ENCODE data around the gene PATJ. TPM values are rescaled to one million over a fixed set of nuclear protein-coding genes. Genes with fewer than 3 reads are reported as not detected.

PATJ gene
- total RNA-seq, 1 experiment from 2014 or later: 57.9 TPM

DNA sequence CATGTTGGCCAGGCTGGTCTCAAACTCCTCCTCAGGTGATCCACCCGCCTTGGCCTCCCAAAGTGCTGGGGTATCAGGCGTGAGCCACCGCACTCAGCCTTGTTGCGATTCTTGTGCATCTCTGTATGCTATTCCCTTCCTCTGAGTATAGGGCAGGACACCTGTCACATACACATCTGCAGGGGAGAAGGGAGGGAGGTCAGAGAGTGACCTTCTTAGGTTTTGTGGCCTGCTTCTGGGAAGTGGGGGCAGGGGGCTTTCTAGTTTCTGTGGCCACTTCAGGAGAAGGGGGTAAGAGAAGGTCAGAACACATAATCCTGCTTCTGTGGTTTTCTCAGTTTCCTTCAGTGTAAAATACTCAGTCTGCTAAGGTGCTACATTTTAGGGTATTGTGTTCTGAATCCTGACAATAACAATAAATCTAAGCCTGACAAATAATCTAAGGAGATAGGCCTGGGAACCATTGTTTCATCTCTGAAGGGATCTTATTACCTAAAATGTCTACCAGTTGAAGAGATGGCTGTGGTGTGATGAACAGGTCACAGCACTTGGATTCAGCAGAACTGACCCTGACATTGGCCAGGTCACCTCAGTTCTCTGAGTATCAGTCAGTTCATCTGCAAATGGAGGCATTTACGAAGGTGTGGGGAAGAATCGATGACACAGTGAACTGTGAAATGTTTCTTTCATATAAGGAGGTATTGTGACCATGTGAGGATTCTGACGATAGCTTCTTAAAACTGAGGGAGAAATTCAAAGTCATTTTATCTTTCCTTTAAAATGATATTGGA, 239.8 kb downstream of the PATJ start:
- TF ChIP-seq SMAD4 (CRISPR knock-in tag; IDR thresholded peaks at IDR 0.05): no peak
- TF ChIP-seq PRRX2 (CRISPR knock-in tag; IDR thresholded peaks at IDR 0.05): no peak
- TF ChIP-seq HMGA2 (CRISPR knock-in tag; IDR thresholded peaks at IDR 0.05): no peak
- TF ChIP-seq, protein P1, sequence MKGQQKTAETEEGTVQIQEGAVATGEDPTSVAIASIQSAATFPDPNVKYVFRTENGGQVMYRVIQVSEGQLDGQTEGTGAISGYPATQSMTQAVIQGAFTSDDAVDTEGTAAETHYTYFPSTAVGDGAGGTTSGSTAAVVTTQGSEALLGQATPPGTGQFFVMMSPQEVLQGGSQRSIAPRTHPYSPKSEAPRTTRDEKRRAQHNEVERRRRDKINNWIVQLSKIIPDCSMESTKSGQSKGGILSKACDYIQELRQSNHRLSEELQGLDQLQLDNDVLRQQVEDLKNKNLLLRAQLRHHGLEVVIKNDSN (CRISPR knock-in tag; IDR thresholded peaks at IDR 0.05): no peak
- no peak for TF ChIP-seq ATF1 (CRISPR knock-in tag; IDR thresholded peaks at IDR 0.05)
- TF ChIP-seq, protein P2, sequence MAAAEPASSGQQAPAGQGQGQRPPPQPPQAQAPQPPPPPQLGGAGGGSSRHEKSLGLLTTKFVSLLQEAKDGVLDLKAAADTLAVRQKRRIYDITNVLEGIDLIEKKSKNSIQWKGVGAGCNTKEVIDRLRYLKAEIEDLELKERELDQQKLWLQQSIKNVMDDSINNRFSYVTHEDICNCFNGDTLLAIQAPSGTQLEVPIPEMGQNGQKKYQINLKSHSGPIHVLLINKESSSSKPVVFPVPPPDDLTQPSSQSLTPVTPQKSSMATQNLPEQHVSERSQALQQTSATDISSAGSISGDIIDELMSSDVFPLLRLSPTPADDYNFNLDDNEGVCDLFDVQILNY (CRISPR knock-in tag; IDR thresholded peaks at IDR 0.05): no peak
- no peaks in the 10 kb centered on the region for H3K36me3 Mint-ChIP-seq
- H3K4me3 Mint-ChIP-seq: no peak overlapping the region
- CTCF ChIA-PET: no interaction called here
- H3K9me3 Mint-ChIP-seq: no peaks in the 10 kb centered on the region
- H3K4me1 Mint-ChIP-seq: peaks cover 20% of the 10 kb centered on the region
- no peaks in the 10 kb centered on the region for H3K27me3 Mint-ChIP-seq (ENCODE audit: low read depth)
- no peak for ATAC-seq
- H3K27ac Mint-ChIP-seq: no peak overlapping the region
- POLR2A ChIA-PET: interaction anchor here (0.6 kb wide), 1 partner anchor 439 kb away, joined by 3 read pairs; no protein-coding TSS in a partner anchor
- DNase-seq (ENCODE audit: low spot score): no peak

DNA sequence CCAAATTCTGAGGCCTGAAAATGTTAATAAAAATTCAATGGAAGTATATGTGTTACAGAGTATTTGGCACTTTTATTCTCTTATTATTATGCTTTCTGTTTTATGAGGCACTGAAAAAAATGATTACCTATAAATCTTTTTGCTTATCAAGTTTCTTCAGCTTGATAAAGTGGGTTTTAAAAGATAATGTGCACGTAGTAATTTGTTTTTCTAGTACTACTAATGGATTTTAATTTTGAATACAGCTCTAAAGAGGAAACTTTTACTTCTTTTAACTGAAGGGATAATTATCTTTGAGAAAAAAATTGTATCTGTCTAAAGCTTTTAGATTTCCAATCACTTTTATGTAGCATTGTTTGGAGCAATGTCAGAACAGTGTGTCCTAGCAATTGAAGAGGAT, 241.0 kb downstream of the PATJ start:
- POLR2A ChIA-PET: no interaction called here
- ATAC-seq (no peak), DNase-seq (ENCODE audit: low spot score) (no peak)
- Mint-ChIP-seq H3K4me1 (peaks cover 20% of the 10 kb centered on the region), H3K36me3 (no peaks in the 10 kb centered on the region), H3K9me3 (no peaks in the 10 kb centered on the region), H3K27ac (no peak overlapping the region), H3K4me3 (no peak overlapping the region), H3K27me3 (ENCODE audit: low read depth) (no peaks in the 10 kb centered on the region)
- TF ChIP-seq, protein P3, sequence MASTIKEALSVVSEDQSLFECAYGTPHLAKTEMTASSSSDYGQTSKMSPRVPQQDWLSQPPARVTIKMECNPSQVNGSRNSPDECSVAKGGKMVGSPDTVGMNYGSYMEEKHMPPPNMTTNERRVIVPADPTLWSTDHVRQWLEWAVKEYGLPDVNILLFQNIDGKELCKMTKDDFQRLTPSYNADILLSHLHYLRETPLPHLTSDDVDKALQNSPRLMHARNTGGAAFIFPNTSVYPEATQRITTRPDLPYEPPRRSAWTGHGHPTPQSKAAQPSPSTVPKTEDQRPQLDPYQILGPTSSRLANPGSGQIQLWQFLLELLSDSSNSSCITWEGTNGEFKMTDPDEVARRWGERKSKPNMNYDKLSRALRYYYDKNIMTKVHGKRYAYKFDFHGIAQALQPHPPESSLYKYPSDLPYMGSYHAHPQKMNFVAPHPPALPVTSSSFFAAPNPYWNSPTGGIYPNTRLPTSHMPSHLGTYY (CRISPR knock-in tag; IDR thresholded peaks at IDR 0.05): no peak
- TF ChIP-seq PRRX2 (CRISPR knock-in tag; IDR thresholded peaks at IDR 0.05) (no peak), EMX1 (CRISPR knock-in tag; IDR thresholded peaks at IDR 0.05) (no peak), KAT7 (CRISPR knock-in tag; IDR thresholded peaks at IDR 0.05; ENCODE audit: borderline replicate concordance) (no peak), SOX15 (CRISPR knock-in tag; IDR thresholded peaks at IDR 0.05) (no peak)
- TF ChIP-seq, protein P4, sequence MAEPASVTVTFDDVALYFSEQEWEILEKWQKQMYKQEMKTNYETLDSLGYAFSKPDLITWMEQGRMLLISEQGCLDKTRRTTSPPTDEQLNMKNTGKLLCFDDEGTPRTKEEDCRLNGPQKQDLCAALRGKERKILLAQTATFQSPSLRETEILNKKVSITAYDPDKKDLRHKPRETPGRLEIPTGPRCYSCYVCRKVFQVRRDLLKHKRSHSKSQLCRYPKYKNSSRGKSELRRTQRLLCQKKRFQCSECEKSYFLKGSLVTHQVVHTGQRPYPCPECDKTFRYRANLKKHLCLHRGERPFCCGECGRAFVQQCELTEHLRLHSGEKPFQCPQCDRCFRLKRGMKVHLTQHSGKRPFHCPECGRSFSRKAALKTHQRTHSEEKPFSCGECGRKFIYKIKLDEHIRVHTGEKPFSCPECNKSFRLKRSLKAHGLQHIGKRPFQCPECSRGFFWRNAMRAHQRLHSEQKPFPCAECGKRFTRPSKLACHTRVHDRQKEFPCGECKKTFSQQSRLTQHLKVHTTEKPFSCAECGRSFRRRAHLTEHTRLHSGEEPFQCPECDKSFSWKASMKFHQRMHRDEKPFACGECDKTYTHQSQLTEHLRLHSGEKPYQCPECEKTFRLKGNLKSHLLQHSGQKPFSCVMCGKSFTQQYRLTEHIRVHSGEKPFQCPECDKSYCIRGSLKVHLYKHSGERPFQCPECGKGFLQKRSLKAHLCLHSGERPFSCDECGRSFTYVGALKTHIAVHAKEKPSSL (CRISPR knock-in tag; conservative IDR thresholded peaks at IDR 0.05): no peak
- CTCF ChIA-PET: interaction anchor here (1.1 kb wide), 1 partner anchor 148 kb away, joined by 3 read pairs; no protein-coding TSS in a partner anchor

DNA sequence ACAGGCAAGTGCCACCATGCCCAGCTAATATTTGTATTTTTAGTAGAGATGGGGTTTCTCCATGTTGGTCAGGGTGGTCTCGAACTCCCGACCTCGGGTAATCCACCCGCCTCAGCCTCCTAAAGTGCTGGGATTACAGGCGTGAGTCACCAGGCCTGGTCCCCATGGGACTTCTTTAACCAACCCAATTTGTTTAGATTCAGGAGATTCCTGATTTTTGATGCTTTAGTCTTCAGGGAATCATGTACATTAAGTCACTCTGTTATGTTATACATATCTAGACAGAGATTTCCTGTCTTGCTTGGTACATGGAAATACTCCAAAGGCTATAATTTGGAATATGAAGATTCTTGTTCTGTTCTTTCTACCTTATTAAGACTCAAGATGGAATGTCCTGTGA, 250.0 kb downstream of the PATJ start:
- Mint-ChIP-seq H3K9me3 (peaks cover 7% of the 10 kb centered on the region; the same call in 1 of the 2 replicates), H3K4me3 (no peak overlapping the region), H3K27ac (no peak overlapping the region), H3K27me3 (ENCODE audit: low read depth) (no peaks in the 10 kb centered on the region), H3K36me3 (peaks cover 20% of the 10 kb centered on the region), H3K4me1 (peaks cover 12% of the 10 kb centered on the region)
- DNase-seq (ENCODE audit: low spot score) (no peak), ATAC-seq (no peak)
- CTCF ChIA-PET: no interaction called here
- POLR2A ChIA-PET: no interaction called here
- no peak for TF ChIP-seq RELA (CRISPR knock-in tag; IDR thresholded peaks at IDR 0.05; ENCODE audit: borderline replicate concordance)
- TF ChIP-seq NFYB (CRISPR knock-in tag; conservative IDR thresholded peaks at IDR 0.05; ENCODE audit: low read depth): no peak
- TF ChIP-seq ZNF317 (CRISPR knock-in tag; IDR thresholded peaks at IDR 0.05; ENCODE audit: borderline replicate concordance, low read depth): no peak
- TF ChIP-seq, protein P5, sequence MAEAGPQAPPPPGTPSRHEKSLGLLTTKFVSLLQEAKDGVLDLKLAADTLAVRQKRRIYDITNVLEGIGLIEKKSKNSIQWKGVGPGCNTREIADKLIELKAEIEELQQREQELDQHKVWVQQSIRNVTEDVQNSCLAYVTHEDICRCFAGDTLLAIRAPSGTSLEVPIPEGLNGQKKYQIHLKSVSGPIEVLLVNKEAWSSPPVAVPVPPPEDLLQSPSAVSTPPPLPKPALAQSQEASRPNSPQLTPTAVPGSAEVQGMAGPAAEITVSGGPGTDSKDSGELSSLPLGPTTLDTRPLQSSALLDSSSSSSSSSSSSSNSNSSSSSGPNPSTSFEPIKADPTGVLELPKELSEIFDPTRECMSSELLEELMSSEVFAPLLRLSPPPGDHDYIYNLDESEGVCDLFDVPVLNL (CRISPR knock-in tag; IDR thresholded peaks at IDR 0.05; ENCODE audit: borderline replicate concordance, low read depth): no peak
- TF ChIP-seq SMAD3 (CRISPR knock-in tag; IDR thresholded peaks at IDR 0.05; ENCODE audit: borderline replicate concordance): no peak
- no peak for TF ChIP-seq NR1H2 (CRISPR knock-in tag; IDR thresholded peaks at IDR 0.05)
- no peak for TF ChIP-seq PRRX2 (CRISPR knock-in tag; IDR thresholded peaks at IDR 0.05)
- TF ChIP-seq, protein P6, sequence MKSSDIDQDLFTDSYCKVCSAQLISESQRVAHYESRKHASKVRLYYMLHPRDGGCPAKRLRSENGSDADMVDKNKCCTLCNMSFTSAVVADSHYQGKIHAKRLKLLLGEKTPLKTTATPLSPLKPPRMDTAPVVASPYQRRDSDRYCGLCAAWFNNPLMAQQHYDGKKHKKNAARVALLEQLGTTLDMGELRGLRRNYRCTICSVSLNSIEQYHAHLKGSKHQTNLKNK (CRISPR knock-in tag; IDR thresholded peaks at IDR 0.05): no peak

Data from WTC11 (cell line).